HepG2 (cell line): ENCODE data around the gene PSMD8. TPM values are rescaled to one million over a fixed set of nuclear protein-coding genes. Genes with fewer than 3 reads are reported as not detected.

ENCODE experiments used
- ATF7-NPFF ChIP-seq: sonication (generic); formaldehyde crosslinking; IDR thresholded peaks from 2 replicates; pipeline ENCODE4 v1.8.1; 2023; ENCODE audit warnings: mild to moderate bottlenecking, low read depth, missing genetic modification reagents, moderate library complexity
- CBX1 ChIP-seq: IDR thresholded peaks from one replicate; pipeline ENCODE4 v1.6.1; 2016; ENCODE audit warnings: antibody characterized with exemption, low read depth
- CEBPB ChIP-seq: IDR thresholded peaks from 2 replicates; pipeline ENCODE4 v1.6.1; 2011; ENCODE audit warnings: low read depth, low read length, improper control_type of control experiment, borderline replicate concordance
- JUNB ChIP-seq: sonication (generic); formaldehyde crosslinking; IDR thresholded peaks from 2 replicates; pipeline ENCODE4 v1.8.0; 2022; ENCODE audit warnings: missing genetic modification reagents, mild to moderate bottlenecking, borderline replicate concordance
- KMT2A ChIP-seq: sonication (generic); formaldehyde crosslinking; IDR thresholded peaks from 2 replicates; pipeline ENCODE4 v1.4.0; 2020; ENCODE audit warnings: missing genetic modification reagents
- MAF1 ChIP-seq: sonication (generic); formaldehyde crosslinking; IDR thresholded peaks from 2 replicates; pipeline ENCODE4 v1.5.0; 2020; ENCODE audit warnings: missing genetic modification reagents, borderline replicate concordance
- NCOA1 ChIP-seq: sonication (generic); formaldehyde crosslinking; IDR thresholded peaks from 2 replicates; pipeline ENCODE4 v1.9.0; 2021; ENCODE audit warnings: missing genetic modification reagents
- NFYC ChIP-seq: IDR thresholded peaks from 2 replicates; pipeline ENCODE4 v1.6.1; 2016; ENCODE audit warnings: missing genetic modification reagents, missing compliant biosample characterization
- NR2C2 ChIP-seq: sonication (generic); formaldehyde crosslinking; IDR thresholded peaks from 2 replicates; pipeline ENCODE4 v1.4.0; 2020; ENCODE audit warnings: missing genetic modification reagents, mild to moderate bottlenecking, moderate library complexity, borderline replicate concordance
- POLR2A ChIP-seq, 2 experiments: IDR thresholded peaks; 2 replicates each; pipeline ENCODE4 v1.6.1; 2011; ENCODE audit warnings: low read depth in 2 of 2, low read length in 2 of 2, mild to moderate bottlenecking in 1 of 2, moderate library complexity in 1 of 2; ENCODE audit not compliant: insufficient read depth in 1 of 2
- RXRB ChIP-seq: IDR thresholded peaks from 2 replicates; pipeline ENCODE4 v1.6.1; 2016; ENCODE audit warnings: borderline replicate concordance, missing genetic modification reagents, missing compliant biosample characterization
- SMC3 ChIP-seq: IDR thresholded peaks from 2 replicates; pipeline ENCODE4 v1.6.1; 2011; ENCODE audit warnings: low read length, improper control_type of control experiment
- TEAD3 ChIP-seq: optimal IDR thresholded peaks from 2 replicates; pipeline ENCODE3; 2016; ENCODE audit warnings: borderline replicate concordance
- TSC22D2 ChIP-seq: sonication (generic); formaldehyde crosslinking; IDR thresholded peaks from 2 replicates; pipeline ENCODE4 v1.5.1; 2020; ENCODE audit warnings: missing genetic modification reagents, mild to moderate bottlenecking, borderline replicate concordance
- ZNF207 ChIP-seq: fragments of 450-650 bp; IDR thresholded peaks from 2 replicates; pipeline ENCODE4 v1.6.1; 2016; ENCODE audit warnings: antibody characterized with exemption, borderline replicate concordance
- ZNF264 ChIP-seq: sonication (generic); formaldehyde crosslinking; IDR thresholded peaks from 2 replicates; pipeline ENCODE4 v1.4.0; 2020; ENCODE audit warnings: missing genetic modification reagents
- ZNF343 ChIP-seq: sonication (generic); formaldehyde crosslinking; IDR thresholded peaks from 2 replicates; pipeline ENCODE4 v1.4.0; 2020; ENCODE audit warnings: mild to moderate bottlenecking, missing genetic modification reagents
- ZNF7 ChIP-seq: IDR thresholded peaks from 2 replicates; pipeline ENCODE4 v1.6.1; 2016; ENCODE audit warnings: missing biosample characterization, missing genetic modification reagents
- ZSCAN29 ChIP-seq: sonication (generic); formaldehyde crosslinking; conservative IDR thresholded peaks from 2 replicates; pipeline ENCODE4 v1.4.0; 2020; ENCODE audit warnings: mild to moderate bottlenecking, missing genetic modification reagents
- polyA plus RNA-seq, 8 experiments: library from polyadenylated mRNA; depleted of rRNA in 3 of 8; stranded (reverse) in 7 of 8; unstranded in 1 of 8; fragments of >200 nt; fragmentation: Illumina TruSeq in 4 of 8; extraction: Trizol in 4 of 8; gene quantifications; 2 replicates each; pipeline versions ENCODE4 v1.2.1 to v1.2.3, GENCODE V29; 2011 to 2016; ENCODE audit warnings: low read depth in 4 of 8, missing spikeins in 1 of 8, mixed read lengths in 1 of 8; ENCODE audit not compliant: insufficient read depth in 1 of 8
- total RNA-seq, 5 experiments: library from RNA; depleted of rRNA; stranded (reverse); fragments of >200 nt; fragmentation: Illumina TruSeq; extraction: Trizol; gene quantifications; 2 replicates each; pipeline ENCODE4 v1.2.3, GENCODE V29; 2016; ENCODE audit warnings: low read depth in 1 of 5
- TF ChIP-seq, protein P1 (sequence below): sonication (generic); formaldehyde crosslinking; IDR thresholded peaks from 2 replicates; pipeline ENCODE4 v1.4.0; 2020; ENCODE audit warnings: mild to moderate bottlenecking, missing genetic modification reagents
- TF ChIP-seq, protein P2 (sequence below): sonication (generic); formaldehyde crosslinking; IDR thresholded peaks from 2 replicates; pipeline ENCODE4 v1.4.0; 2020; ENCODE audit warnings: low read depth, mild to moderate bottlenecking, missing genetic modification reagents
- TF ChIP-seq, protein P3 (sequence below): sonication (generic); formaldehyde crosslinking; IDR thresholded peaks from 2 replicates; pipeline ENCODE4 v1.9.0; 2021; ENCODE audit warnings: mild to moderate bottlenecking, missing genetic modification reagents

The PSMD8 gene
- total and polyA plus RNA-seq, 2 of the 13 experiments (the other 11 are each of a cell fraction or from before 2014, with no cell fraction given) = 162 to 296 TPM

DNA sequence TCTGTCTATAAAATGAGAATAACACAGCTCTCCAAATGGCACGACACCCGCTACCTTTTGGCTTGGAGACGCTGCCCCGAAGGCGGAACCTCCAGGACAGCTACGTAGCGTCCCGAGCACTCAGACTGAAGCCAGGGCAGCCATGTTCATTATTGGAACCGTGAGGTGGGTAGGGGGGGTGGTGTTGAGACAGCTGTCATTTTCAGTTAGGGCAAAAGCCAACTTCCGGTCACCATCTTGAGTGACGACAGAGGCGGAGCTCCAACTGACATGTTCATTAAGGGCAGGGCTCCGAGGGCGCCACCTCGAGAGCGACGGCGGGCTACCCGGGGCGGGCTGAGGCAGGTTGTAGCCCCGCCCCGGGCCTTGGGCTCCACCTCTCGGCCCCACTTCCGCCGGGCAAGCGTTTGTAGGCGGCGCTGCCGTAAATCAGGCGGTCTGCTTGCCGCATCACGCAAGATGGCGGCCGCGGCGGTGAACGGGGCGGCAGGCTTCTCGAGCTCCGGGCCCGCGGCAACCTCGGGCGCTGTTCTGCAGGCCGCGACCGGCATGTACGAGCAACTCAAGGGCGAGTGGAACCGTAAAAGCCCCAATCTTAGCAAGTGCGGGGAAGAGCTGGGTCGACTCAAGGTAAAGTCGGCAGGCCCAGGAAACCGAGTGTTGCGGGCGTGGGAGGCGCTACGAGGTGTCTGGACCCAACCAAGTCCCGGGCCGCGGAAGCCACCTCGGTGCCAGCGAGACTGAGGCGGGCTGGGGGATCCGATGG is at the start of gene PSMD8 (continued):
- TF ChIP-seq ZNF343 (CRISPR knock-in tag) (peak; percentile 92), ZNF207 (no peak), POLR2A (IDR thresholded peaks at IDR 0.05; ENCODE audit: insufficient read depth in 1 of 2, low read depth in 2 of 2, low read length in 2 of 2) (peak; percentile 91 to 94), JUNB (no peak), KMT2A (peak; percentile 79), MAF1 (CRISPR knock-in tag) (peak; percentile 46; the same call in 1 of the 2 replicates), CEBPB (no peak), ATF7-NPFF (peak; percentile 76; the same call in 1 of the 2 replicates), ZSCAN29 (CRISPR knock-in tag) (peak; percentile 94), NR2C2 (CRISPR knock-in tag) (peak; percentile 94), TSC22D2 (CRISPR knock-in tag) (no peak), ZNF7 (CRISPR knock-in tag) (no peak), RXRB (CRISPR knock-in tag) (peak; percentile 51), SMC3 (no peak), NFYC (CRISPR knock-in tag) (peak; percentile 48), ZNF264 (CRISPR knock-in tag) (no peak), TEAD3 (CRISPR knock-in tag) (peak; percentile 38), CBX1 (no peak), NCOA1 (peak; percentile 67; the same call in 1 of the 2 replicates)
- TF ChIP-seq, protein P1, sequence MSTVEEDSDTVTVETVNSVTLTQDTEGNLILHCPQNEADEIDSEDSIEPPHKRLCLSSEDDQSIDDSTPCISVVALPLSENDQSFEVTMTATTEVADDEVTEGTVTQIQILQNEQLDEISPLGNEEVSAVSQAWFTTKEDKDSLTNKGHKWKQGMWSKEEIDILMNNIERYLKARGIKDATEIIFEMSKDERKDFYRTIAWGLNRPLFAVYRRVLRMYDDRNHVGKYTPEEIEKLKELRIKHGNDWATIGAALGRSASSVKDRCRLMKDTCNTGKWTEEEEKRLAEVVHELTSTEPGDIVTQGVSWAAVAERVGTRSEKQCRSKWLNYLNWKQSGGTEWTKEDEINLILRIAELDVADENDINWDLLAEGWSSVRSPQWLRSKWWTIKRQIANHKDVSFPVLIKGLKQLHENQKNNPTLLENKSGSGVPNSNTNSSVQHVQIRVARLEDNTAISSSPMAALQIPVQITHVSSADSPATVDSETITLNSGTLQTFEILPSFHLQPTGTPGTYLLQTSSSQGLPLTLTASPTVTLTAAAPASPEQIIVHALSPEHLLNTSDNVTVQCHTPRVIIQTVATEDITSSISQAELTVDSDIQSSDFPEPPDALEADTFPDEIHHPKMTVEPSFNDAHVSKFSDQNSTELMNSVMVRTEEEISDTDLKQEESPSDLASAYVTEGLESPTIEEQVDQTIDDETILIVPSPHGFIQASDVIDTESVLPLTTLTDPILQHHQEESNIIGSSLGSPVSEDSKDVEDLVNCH (CRISPR knock-in tag) = no peak
- TF ChIP-seq, protein P2, sequence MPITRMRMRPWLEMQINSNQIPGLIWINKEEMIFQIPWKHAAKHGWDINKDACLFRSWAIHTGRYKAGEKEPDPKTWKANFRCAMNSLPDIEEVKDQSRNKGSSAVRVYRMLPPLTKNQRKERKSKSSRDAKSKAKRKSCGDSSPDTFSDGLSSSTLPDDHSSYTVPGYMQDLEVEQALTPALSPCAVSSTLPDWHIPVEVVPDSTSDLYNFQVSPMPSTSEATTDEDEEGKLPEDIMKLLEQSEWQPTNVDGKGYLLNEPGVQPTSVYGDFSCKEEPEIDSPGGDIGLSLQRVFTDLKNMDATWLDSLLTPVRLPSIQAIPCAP (CRISPR knock-in tag) = no peak
- TF ChIP-seq, protein P3, sequence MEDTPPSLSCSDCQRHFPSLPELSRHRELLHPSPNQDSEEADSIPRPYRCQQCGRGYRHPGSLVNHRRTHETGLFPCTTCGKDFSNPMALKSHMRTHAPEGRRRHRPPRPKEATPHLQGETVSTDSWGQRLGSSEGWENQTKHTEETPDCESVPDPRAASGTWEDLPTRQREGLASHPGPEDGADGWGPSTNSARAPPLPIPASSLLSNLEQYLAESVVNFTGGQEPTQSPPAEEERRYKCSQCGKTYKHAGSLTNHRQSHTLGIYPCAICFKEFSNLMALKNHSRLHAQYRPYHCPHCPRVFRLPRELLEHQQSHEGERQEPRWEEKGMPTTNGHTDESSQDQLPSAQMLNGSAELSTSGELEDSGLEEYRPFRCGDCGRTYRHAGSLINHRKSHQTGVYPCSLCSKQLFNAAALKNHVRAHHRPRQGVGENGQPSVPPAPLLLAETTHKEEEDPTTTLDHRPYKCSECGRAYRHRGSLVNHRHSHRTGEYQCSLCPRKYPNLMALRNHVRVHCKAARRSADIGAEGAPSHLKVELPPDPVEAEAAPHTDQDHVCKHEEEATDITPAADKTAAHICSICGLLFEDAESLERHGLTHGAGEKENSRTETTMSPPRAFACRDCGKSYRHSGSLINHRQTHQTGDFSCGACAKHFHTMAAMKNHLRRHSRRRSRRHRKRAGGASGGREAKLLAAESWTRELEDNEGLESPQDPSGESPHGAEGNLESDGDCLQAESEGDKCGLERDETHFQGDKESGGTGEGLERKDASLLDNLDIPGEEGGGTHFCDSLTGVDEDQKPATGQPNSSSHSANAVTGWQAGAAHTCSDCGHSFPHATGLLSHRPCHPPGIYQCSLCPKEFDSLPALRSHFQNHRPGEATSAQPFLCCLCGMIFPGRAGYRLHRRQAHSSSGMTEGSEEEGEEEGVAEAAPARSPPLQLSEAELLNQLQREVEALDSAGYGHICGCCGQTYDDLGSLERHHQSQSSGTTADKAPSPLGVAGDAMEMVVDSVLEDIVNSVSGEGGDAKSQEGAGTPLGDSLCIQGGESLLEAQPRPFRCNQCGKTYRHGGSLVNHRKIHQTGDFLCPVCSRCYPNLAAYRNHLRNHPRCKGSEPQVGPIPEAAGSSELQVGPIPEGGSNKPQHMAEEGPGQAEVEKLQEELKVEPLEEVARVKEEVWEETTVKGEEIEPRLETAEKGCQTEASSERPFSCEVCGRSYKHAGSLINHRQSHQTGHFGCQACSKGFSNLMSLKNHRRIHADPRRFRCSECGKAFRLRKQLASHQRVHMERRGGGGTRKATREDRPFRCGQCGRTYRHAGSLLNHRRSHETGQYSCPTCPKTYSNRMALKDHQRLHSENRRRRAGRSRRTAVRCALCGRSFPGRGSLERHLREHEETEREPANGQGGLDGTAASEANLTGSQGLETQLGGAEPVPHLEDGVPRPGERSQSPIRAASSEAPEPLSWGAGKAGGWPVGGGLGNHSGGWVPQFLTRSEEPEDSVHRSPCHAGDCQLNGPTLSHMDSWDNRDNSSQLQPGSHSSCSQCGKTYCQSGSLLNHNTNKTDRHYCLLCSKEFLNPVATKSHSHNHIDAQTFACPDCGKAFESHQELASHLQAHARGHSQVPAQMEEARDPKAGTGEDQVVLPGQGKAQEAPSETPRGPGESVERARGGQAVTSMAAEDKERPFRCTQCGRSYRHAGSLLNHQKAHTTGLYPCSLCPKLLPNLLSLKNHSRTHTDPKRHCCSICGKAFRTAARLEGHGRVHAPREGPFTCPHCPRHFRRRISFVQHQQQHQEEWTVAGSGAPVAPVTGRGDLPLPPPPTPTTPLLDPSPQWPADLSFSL (CRISPR knock-in tag) = no peak
